WTC11 (cell line): ENCODE results near the gene FXYD5.

Source experiments
- ATF2 ChIP-seq: sonication (generic); formaldehyde crosslinking; IDR thresholded peaks from 2 replicates; pipeline ENCODE4 v1.8.1; 2022; ENCODE audit warnings: low read depth, missing genetic modification reagents, borderline replicate concordance
- CTCF ChIP-seq: fragments of 200-600 bp; IDR thresholded peaks from 2 replicates; pipeline ENCODE4 v1.8.0; 2022; ENCODE audit warnings: antibody characterized with exemption
- FOXP4 ChIP-seq: sonication (generic); formaldehyde crosslinking; IDR thresholded peaks from 2 replicates; pipeline ENCODE4 v1.8.0; 2022; ENCODE audit warnings: mild to moderate bottlenecking, missing genetic modification reagents
- NR1H2 ChIP-seq: sonication (generic); formaldehyde crosslinking; IDR thresholded peaks from 2 replicates; pipeline ENCODE4 v1.9.0; 2021; ENCODE audit warnings: mild to moderate bottlenecking, moderate library complexity, missing genetic modification reagents
- SMAD3 ChIP-seq: sonication (generic); formaldehyde crosslinking; IDR thresholded peaks from 2 replicates; pipeline ENCODE4 v1.8.0; 2022; ENCODE audit warnings: missing genetic modification reagents, mild to moderate bottlenecking, borderline replicate concordance
- TP53 ChIP-seq: sonication (generic); formaldehyde crosslinking; IDR thresholded peaks from 2 replicates; pipeline ENCODE4 v1.8.1; 2023; ENCODE audit warnings: mild to moderate bottlenecking, missing genetic modification reagents
- ZNF263 ChIP-seq: sonication (generic); formaldehyde crosslinking; IDR thresholded peaks from 2 replicates; pipeline ENCODE4 v1.8.1; 2022; ENCODE audit warnings: low read depth, mild to moderate bottlenecking, moderate library complexity, missing genetic modification reagents
- ZSCAN18 ChIP-seq: fragments of 250-450 bp; sonication (Bioruptor Pico); IDR thresholded peaks from 2 replicates; pipeline ENCODE4 v2.1.2; 2022; ENCODE audit warnings: mild to moderate bottlenecking, moderate library complexity

GRCh38 chr19:35112995-35113688 lies 41.4 kb upstream of the FXYD5 start:
- TF ChIP-seq ATF2 (CRISPR knock-in tag): no peak
- TF ChIP-seq FOXP4 (CRISPR knock-in tag): no peak
- no peak for TF ChIP-seq NR1H2 (CRISPR knock-in tag)
- TF ChIP-seq CTCF: no peak
- no peak for TF ChIP-seq ZSCAN18
- TF ChIP-seq TP53: no peak
- TF ChIP-seq SMAD3: no peak
- no peak for TF ChIP-seq ZNF263 (CRISPR knock-in tag)
